Middle frontal gyrus (tissue), 1 donor: ENCODE data around the gene FAM217B.
"Not testable (repeated sequence)": the region's sequence is repeated elsewhere in the genome, so short reads cannot be mapped to it uniquely, and the experiment has no call there.

Experiments used
- DNase-seq: peaks from one replicate; pipeline ENCODE4 v3.0.0-alpha.2; 2015; ENCODE audit warnings: low spot score; ENCODE audit errors: extremely low spot score

Gene FAM217B

GRCh38 chr20:59938696-59939051, 1.5 kb upstream of the FAM217B start:
- no peak for DNase-seq

GRCh38 chr20:59939052-59939878, 924 bp upstream of the FAM217B start:
- DNase-seq = no peak

GRCh38 chr20:59939879-59940128, 385 bp upstream of the FAM217B start:
- DNase-seq = no peak

- DNase-seq = no peak
These were observed 736 bp downstream of the FAM217B start for GRCh38 chr20:59940956-59941294.

GRCh38 chr20:59942245-59942644, 2.1 kb downstream of the FAM217B start:
- no peak for DNase-seq

- DNase-seq = no peak
These were observed 4.5 kb downstream of the FAM217B start for GRCh38 chr20:59944726-59945125.

GRCh38 chr20:59945175-59945574, 5.0 kb downstream of the FAM217B start:
- no peak for DNase-seq

GRCh38 chr20:59945731-59946130, 5.5 kb downstream of the FAM217B start:
- DNase-seq = no peak

- no peak for DNase-seq
These were observed 7.2 kb downstream of the FAM217B start for GRCh38 chr20:59947376-59947775.

GRCh38 chr20:59948212-59948611, 8.0 kb downstream of the FAM217B start:
- no peak for DNase-seq

GRCh38 chr20:59948828-59949720, 8.9 kb downstream of the FAM217B start:
- DNase-seq = peak; percentile 53

- DNase-seq = no peak
These were observed 9.7 kb downstream of the FAM217B start for GRCh38 chr20:59949911-59950310.

GRCh38 chr20:59954718-59955117, 14.5 kb downstream of the FAM217B start:
- no peak for DNase-seq

- no peak for DNase-seq
These were observed 15.1 kb downstream of the FAM217B start for GRCh38 chr20:59955131-59955796.

- not testable (repeated sequence) for DNase-seq
These were observed 17.4 kb downstream of the FAM217B start for GRCh38 chr20:59957568-59957967.

GRCh38 chr20:59958123-59958522, 17.9 kb downstream of the FAM217B start, which contains the start of gene CDH26:
TSS of gene CDH26 (plus strand) at chr20:59958423. CDS start at chr20:59958727, 304 bp downstream.
- no peak for DNase-seq

GRCh38 chr20:59958626-59959025, 18.4 kb downstream of the FAM217B start:
- DNase-seq = no peak

GRCh38 chr20:59961423-59961822, 21.2 kb downstream of the FAM217B start:
- DNase-seq = no peak

- DNase-seq = no peak
These were observed 22.0 kb downstream of the FAM217B start for GRCh38 chr20:59962155-59962554.

- DNase-seq = no peak
These were observed 26.2 kb downstream of the FAM217B start for GRCh38 chr20:59966428-59966827.

- no peak for DNase-seq
These were observed 31.2 kb downstream of the FAM217B start for GRCh38 chr20:59971428-59971827.
